D721Med (cell line): Measurements from ENCODE around the gene MTG2.
A peak's percentile ranks its signal among the peaks of the same experiment; 100 is the strongest.

Experiments
- DNase-seq: peaks from one replicate; pipeline ENCODE4 v3.0.0; 2011; ENCODE audit warnings: low spot score; ENCODE audit not compliant: insufficient read length
- FAIRE-seq: peaks from 2 replicates; lab custom pipeline; 2011; peaks lifted over from hg19 to GRCh38; lab: Jason Lieb, UNC
- TF ChIP-seq, protein P1 (sequence below): IDR thresholded peaks from 2 replicates; pipeline ENCODE4 v1.5.1; 2012; ENCODE audit warnings: mild to moderate bottlenecking, control low read depth; ENCODE audit not compliant: insufficient read depth; ENCODE audit errors: missing control alignments

Gene MTG2

DNA sequence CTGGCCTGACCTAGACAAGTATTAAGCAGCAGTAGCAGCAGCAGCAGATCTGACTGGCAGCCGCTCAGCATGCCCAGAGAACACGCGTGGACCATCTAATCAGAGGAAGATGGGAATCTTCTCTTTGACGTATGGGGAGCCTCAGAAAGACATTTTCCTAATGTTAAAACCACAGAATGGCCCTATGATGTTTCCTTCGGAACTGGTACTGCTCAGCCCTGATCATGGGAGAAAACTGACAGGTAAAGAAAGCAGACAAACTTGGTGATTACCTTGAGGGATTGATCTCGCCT, 45.8 kb upstream of the MTG2 start:
- no peak for DNase-seq
- TF ChIP-seq, protein P1, sequence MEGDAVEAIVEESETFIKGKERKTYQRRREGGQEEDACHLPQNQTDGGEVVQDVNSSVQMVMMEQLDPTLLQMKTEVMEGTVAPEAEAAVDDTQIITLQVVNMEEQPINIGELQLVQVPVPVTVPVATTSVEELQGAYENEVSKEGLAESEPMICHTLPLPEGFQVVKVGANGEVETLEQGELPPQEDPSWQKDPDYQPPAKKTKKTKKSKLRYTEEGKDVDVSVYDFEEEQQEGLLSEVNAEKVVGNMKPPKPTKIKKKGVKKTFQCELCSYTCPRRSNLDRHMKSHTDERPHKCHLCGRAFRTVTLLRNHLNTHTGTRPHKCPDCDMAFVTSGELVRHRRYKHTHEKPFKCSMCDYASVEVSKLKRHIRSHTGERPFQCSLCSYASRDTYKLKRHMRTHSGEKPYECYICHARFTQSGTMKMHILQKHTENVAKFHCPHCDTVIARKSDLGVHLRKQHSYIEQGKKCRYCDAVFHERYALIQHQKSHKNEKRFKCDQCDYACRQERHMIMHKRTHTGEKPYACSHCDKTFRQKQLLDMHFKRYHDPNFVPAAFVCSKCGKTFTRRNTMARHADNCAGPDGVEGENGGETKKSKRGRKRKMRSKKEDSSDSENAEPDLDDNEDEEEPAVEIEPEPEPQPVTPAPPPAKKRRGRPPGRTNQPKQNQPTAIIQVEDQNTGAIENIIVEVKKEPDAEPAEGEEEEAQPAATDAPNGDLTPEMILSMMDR: no peak
- FAIRE-seq: no peak

- no peak for DNase-seq
- no peak for FAIRE-seq
- TF ChIP-seq, protein P1: no peak
Measured at GRCh38 chr20:62137478-62138203, 45.2 kb upstream of the MTG2 start.

- no peak for FAIRE-seq
- TF ChIP-seq, protein P1: no peak
- no peak for DNase-seq
Measured at GRCh38 chr20:62138204-62138543, 44.7 kb upstream of the MTG2 start.

DNA sequence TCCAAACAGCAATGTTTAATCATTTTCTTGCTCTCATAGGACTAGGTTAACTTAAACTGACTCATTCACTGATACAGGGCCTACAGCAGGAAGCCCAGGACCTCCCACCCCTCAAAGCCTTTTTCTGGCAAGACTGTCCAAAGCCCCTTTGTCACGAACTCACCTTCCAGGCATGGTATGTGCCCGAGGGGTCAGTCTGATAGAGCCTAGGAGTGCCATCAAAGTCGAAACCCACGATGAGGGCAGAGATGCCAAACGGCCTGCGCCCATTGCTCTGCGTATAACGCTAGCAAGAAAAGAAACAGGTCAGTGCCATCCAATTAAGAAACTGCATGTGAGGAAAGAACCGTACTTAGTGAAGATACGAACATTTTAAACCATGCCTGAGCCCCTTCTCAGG, 43.9 kb upstream of the MTG2 start:
- FAIRE-seq: no peak
- no peak for DNase-seq

GRCh38 chr20:62139636-62140035, 43.2 kb upstream of the MTG2 start:
- FAIRE-seq: no peak
- TF ChIP-seq, protein P1: no peak
- no peak for DNase-seq

More for the DNA sequence above, 43.9 kb upstream of the MTG2 start:
- TF ChIP-seq, protein P1: no peak

- TF ChIP-seq, protein P1: no peak
- DNase-seq (no peak), FAIRE-seq (no peak)
Measured at GRCh38 chr20:62141043-62141396, 41.8 kb upstream of the MTG2 start.

DNA sequence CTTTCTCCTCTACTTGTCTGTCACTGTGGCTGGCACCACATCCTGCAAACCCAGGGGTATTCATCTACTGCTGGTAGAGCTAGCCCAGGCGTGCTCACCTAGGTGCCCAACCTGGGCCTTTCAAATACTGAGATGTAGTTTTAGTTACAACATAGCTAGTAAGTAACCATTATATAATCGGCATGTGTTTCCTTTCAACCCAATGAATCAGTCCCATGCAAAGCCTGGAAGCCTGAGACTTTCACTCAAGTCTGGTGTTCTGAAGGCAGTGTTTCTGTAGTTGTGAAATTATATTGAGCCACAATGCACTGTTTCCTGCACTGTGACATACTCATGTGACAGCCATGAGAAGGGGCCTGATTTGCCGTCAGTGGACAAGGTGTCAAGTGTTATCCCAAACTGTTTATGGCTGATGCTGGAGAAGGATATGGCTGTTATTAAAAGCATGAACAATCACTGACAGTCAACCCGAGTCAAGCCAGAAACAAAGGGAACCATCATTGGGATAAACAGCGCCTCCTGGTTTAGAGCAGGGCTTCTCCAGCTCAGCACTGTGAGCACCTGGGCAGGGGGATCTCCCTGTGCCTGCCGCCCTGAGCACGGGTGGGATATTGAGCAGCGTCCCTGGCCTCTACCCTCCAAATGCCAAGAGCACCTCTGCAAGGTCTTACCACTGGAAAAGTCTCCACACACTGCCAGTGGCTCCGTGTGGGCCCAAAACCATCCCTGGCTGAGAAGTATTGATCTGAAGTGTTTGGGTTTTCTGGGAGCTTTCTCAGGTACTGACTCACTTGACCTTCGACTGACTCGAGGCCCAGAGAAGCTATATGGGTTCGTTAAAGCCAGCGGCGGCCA, 41.2 kb upstream of the MTG2 start:
- DNase-seq (no peak), FAIRE-seq (no peak)
- TF ChIP-seq, protein P1: peak; percentile 35
